Stimulated activated CD8-positive, alpha-beta memory T cell treated with anti-CD3 and anti-CD28 coated beads, Interleukin-7, amount 100 ng/mL, for 1 hour (primary cell): ENCODE measurements around the gene CLIP4.

ENCODE experiments used
- DNase-seq, 2 donors: peaks; one replicate each; pipeline ENCODE4 v3.0.0-alpha.2; 2020; ENCODE audit warnings: low read depth in 2 of 2

The CLIP4 gene

DNA sequence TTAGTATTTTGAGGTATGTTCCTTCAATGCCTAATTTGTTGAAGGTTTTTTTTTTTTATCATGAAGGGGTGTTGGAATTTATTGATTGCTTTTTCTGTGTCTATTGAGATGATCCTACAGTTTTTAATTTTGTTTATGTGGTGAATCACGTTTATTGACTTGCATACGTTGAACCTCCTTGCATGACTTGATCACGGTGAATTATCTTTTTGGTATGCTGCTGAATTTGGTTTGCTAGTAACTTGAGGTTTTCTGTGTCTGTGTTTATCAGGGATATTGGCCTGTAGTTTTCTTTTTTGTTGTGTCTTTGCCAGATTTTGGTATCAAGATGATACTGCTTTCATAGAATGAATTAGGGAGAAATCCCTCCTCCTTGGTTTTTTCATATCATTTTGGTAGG, 23.9 kb downstream of the CLIP4 start:
- DNase-seq = no peak

GRCh38 chr2:29139731-29140130, 24.5 kb downstream of the CLIP4 start:
- no peak for DNase-seq

DNA sequence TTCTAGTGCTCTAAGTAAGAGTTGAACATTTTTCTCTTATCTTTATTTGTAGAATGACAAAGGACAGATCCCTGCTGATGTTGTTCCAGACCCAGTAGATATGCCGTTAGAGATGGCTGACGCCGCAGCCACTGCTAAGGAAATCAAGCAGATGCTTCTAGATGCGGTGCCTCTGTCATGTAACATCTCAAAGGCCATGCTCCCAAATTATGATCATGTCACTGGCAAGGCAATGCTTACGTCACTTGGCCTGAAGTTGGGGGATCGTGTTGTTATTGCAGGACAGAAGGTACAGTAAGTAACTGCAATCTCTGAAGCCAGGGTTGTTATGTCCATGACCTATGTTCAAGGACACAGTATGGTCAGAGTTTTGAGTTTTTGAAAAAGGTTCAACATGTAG, 28.4 kb downstream of the CLIP4 start:
- no peak for DNase-seq

GRCh38 chr2:29146197-29146596, 31.0 kb downstream of the CLIP4 start:
- no peak for DNase-seq

GRCh38 chr2:29147963-29148362, 32.7 kb downstream of the CLIP4 start:
- DNase-seq = no peak

DNA sequence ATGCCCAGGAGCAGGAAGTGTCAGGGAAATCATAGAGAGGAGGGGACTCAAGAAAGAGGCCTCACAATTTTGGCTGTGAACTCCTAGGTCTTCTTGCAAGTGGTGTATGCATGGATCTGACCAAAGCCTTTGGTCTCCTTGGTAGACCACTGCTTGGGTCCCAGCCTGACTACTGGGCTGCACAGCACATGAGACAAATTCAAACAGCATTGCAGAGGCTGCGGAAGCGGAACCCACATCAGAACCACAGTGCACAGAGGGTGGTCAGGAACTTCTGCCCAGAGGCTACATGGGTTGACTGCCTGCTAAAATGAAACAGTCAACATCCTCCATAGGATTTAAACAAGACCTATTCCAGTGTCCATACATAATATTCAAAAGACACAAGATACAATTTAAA, 39.4 kb downstream of the CLIP4 start:
- DNase-seq = no peak

DNA sequence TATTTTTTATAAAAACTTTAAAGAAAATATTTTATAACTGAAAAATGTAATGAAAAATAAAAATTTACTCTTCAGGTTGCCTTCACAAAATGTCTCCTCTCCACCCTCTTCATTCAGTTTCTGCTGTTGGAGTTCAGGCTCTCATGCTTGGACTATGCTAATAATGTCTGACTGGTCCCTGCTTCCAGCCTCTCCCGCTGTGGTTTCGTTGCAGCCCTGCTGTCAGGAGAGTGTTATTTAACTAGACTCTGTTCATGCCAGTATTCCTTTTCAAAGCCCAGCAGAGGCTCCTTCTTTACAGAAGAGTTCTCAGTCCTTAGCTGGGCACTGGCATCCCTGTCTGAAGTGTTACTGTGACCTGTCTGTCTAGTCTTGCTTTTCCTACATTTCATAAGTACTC, 40.4 kb downstream of the CLIP4 start:
- DNase-seq = no peak

DNA sequence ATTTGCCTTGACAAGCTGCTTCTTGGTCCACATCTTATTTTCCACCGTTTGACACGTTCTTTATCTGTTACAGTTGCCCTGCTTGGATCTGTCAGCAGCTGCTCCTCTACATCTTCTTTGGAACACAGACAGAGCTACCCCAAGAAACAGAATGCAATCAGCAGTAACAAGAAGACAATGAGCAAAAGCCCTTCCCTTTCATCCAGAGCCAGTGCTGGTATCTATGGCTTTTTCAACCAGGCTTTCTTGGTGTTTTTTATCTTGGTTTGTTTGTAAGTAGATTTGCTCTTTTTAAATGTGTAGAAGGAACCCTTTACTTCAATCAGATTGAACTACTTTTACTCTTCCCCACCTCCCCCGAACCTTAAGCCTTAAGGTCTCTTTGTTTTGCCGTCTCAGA, 41.9 kb downstream of the CLIP4 start:
- no peak for DNase-seq

GRCh38 chr2:29159125-29159524, 43.9 kb downstream of the CLIP4 start:
- no peak for DNase-seq

DNA sequence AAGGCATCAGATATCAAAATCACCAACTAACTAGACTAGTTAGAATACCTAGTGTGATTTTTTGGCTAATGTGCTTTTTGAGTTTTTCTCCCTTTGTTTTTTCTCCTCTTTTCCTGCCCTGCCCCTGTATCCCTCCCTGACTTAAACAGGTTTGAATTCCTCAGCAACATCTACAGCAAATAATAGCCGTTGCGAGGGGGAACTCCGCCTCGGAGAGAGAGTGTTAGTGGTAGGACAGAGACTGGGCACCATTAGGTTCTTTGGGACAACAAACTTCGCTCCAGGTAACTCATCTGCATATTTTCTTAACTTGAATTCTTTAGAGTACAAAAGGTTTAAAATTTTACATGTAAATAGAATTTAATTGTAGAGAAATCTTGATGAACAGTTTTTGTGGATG, 45.0 kb downstream of the CLIP4 start:
- DNase-seq = no peak

DNA sequence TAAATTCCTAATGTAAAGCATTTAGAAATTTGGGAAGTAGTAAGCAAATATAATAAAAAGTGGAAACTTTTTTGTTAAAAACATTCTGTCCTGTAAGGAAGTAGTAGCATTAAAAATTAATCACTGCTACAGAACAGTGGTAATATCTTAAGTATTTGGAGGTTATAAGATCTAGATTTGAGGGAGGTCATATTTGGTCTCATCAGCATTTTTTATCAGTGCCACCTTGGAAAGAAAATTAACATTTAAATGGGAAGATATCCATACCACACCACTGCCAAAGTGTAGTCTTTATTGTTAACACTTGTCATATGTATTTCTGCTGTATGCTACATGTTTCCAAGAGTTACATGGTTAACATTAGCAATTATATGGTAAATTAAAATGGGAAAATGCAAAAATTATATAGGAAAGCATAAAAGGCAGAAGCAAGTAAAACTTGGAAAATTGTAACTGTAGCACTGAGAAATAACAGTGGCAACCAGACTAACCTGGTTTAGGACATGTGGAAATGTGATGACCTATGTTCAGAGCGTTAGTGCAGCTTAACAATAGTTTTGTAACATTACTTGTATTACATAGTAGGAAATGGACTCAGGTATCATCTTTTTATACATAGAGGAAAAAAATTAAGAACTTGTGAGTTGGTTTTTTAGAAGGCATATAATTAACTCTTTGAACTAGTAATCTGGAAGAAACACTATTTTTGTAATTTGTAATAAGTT, 47.2 kb downstream of the CLIP4 start:
- no peak for DNase-seq

DNA sequence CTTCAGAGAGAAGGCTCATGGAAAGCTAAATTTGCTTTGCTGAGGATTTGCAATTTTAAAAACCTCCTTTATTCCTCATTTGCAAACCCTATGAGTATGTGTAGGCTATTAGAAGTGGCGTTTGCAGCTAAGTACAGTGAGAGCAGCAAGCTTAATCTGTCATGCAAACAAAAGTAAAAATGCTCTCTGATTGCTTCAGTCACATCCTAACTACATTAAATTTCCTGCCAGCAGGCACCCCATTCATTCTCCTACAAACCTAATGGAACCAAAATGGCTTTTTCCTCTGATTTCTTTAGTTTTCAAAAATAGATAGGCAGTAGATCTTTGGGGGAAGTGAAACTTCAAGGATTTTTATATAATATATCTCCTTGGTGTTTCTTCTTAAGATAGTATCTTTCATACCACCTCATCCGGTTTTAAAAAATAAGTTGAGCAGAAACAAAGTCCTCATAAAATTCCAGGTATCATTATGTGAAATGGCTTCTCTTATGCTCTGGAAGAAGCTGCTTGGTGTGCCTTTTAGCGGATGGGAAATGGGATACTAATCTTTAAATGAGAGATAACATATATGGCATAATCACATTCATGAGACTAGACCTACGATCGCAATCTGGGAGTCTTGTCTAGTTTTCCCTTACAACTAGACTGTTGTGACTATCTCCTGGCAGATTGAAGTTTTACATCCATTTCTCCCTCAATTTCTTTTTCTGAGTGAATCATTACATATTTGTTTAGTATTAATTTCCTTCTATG, 49.1 kb downstream of the CLIP4 start:
- DNase-seq = no peak

DNA sequence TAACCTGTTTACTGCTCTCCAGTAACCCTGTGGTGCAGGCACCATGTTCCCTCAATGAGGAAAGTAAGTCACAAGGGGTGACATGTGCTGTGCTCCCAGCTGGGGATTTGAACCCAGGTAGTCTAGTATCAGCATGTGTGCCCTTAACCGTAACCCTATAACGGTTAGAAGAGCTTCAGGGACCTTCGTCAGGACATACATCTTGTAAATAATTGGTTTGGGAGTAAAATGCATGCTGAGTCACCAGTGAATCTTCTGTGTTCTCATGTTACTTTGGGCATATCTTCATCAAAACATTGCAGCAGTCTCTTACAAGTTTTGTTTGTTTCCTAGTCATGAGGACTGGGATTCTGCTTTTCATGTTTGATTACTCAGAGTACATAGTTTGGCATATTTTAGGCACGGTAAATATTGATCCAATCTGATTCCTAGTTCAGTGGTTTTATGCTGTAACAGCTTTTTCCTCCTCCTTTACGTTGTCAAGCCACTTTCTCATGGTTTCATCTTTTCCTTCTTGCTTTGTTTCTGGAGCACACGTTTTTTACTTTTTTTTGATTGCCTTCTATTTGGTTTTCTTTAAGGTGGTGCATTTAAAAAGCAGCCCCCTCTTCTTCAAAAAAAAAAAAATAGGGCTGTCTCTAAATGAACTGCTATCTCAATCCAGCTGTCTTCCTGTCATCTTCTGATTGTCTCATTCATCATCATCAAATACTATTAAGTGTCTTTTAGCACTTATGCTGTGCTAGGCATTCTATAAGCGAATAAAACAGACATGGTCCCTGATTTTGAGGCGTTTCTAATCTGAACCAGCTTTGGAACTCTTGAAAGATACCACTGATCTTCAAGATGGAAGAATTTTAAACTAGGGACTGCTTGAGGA, 50.4 kb downstream of the CLIP4 start:
- no peak for DNase-seq

GRCh38 chr2:29166242-29167039, 51.2 kb downstream of the CLIP4 start:
- DNase-seq = no peak

DNA sequence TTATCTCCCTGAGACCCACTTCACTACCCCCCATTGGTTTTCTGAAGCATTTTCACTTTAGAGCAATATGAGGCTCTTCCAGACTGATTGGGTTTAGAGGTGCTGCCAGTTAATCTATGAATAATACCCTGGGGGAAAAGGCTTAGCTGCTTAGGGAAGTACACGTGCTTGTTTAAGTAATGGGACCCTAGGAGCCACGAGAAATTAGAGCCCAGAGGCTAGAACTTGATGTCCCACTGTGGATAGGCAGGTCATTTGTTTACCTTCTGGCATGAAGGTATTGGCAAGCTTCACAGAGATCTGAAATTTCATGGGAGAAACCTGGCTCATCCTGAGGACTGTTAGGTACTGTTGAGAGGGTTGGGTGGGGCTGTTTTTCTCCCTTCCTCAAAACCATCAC, 59.7 kb downstream of the CLIP4 start:
- no peak for DNase-seq

- DNase-seq = no peak
Measured at GRCh38 chr2:29175338-29175737, 60.1 kb downstream of the CLIP4 start.

- DNase-seq = no peak
Measured at GRCh38 chr2:29182334-29182733, 67.1 kb downstream of the CLIP4 start.

- no peak for DNase-seq
Measured at GRCh38 chr2:29182920-29183319, 67.7 kb downstream of the CLIP4 start.

GRCh38 chr2:29184531-29184930, 69.3 kb downstream of the CLIP4 start:
- DNase-seq = no peak

GRCh38 chr2:29186817-29187216, 71.6 kb downstream of the CLIP4 start:
- DNase-seq = no peak

- DNase-seq = no peak
Measured at GRCh38 chr2:29187926-29188325, 72.7 kb downstream of the CLIP4 start.

- no peak for DNase-seq
Measured at GRCh38 chr2:29189052-29189451, 73.8 kb downstream of the CLIP4 start.
